Vagina (tissue), 2 donors: Measurements from ENCODE around the gene BIN1.

ENCODE experiments used
- CTCF ChIP-seq, 3 experiments: fragments of 450-650 bp in 2 of 3; fragments of 200-600 bp in 1 of 3; sonication (generic) in 1 of 3; IDR thresholded peaks; one replicate each; pipeline ENCODE4 v1.5.1; 2017 to 2019; ENCODE audit warnings: antibody characterized with exemption in 3 of 3, mild to moderate bottlenecking in 2 of 3, moderate library complexity in 2 of 3
- POLR2A ChIP-seq, 2 donors: fragments of 450-650 bp; IDR thresholded peaks; one replicate each; pipeline ENCODE4 v1.6.1; 2017; ENCODE audit warnings: antibody characterized with exemption in 2 of 2, mild to moderate bottlenecking in 2 of 2, moderate library complexity in 2 of 2
- POLR2AphosphoS5 ChIP-seq, 2 donors: sonication (generic); formaldehyde crosslinking; IDR thresholded peaks; one replicate each; pipeline ENCODE4 v1.9.0; 2017; ENCODE audit warnings: antibody characterized with exemption in 2 of 2, mild to moderate bottlenecking in 2 of 2, low read depth in 1 of 2; ENCODE audit not compliant: insufficient read depth in 1 of 2

DNA sequence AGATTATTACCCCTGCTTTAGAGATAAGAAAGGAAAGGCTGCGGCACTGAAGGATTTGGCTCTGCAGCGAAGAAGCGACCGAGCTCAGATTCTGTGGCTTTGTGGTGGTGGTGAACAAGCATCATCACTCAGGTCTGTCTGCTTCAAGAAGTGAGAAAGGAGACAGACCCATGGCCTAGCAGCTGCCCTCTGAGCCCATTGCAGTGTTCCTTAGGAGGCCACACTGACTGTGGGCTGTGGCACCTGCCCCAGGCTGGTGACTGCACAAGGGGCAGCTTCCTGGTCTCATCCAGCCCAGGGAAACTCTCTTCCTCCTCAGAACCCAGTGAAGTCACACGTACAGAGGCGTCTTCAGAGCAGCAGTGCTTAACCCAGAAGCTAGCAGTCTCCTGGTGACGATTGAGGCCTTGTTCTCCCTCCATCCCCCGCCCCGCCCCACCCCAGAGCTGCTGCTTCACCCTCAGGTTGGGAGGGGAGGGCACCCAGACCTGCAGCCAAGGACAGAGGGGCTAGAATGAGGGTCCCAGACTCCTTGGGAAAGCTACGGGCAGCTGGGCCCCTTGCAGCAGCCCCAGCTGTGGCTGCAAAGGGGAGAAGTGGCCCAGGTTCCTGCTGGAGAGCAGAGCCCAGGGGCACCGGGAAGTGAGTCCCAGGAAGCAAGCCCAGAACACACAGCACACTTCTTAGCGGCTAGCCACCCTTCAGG lies 22.2 kb downstream of the BIN1 start:
- no peak for TF ChIP-seq CTCF (IDR thresholded peaks at IDR 0.05)
- TF ChIP-seq POLR2AphosphoS5 (IDR thresholded peaks at IDR 0.05; ENCODE audit: insufficient read depth in 1 of 2, low read depth in 1 of 2): no peak
- TF ChIP-seq POLR2A (IDR thresholded peaks at IDR 0.05): no peak
